Amniotic epithelial cell (primary cell): ENCODE measurements around the gene CDK2AP2.

Experiments
- DNase-seq: peaks from one replicate; pipeline ENCODE4 v3.0.0-alpha.2; 2010; ENCODE audit warnings: low read depth

CDK2AP2 gene

GRCh38 chr11:67503119-67504004 is 4.6 kb downstream of the CDK2AP2 start:
- no peak for DNase-seq

- DNase-seq = no peak
These were observed 5.5 kb downstream of the CDK2AP2 start for GRCh38 chr11:67502328-67502979.

GRCh38 chr11:67501854-67502253 is 6.1 kb downstream of the CDK2AP2 start:
- DNase-seq = no peak

- no peak for DNase-seq
These were observed 6.9 kb downstream of the CDK2AP2 start for GRCh38 chr11:67500831-67501715.

- DNase-seq = no peak
These were observed 7.5 kb downstream of the CDK2AP2 start for GRCh38 chr11:67500484-67500821.

- no peak for DNase-seq
These were observed 8.0 kb downstream of the CDK2AP2 start for GRCh38 chr11:67499808-67500483.

GRCh38 chr11:67498544-67498972 is 9.4 kb downstream of the CDK2AP2 start:
- no peak for DNase-seq

- no peak for DNase-seq
These were observed 10.2 kb downstream of the CDK2AP2 start for GRCh38 chr11:67497656-67498291.

- DNase-seq = no peak
These were observed 11.8 kb downstream of the CDK2AP2 start for GRCh38 chr11:67496113-67496512.

- no peak for DNase-seq
These were observed 12.5 kb downstream of the CDK2AP2 start for GRCh38 chr11:67495234-67496005.

- DNase-seq = no peak
These were observed 13.4 kb downstream of the CDK2AP2 start for GRCh38 chr11:67494371-67495233.

GRCh38 chr11:67493548-67494370 is 14.2 kb downstream of the CDK2AP2 start:
- DNase-seq = no peak

GRCh38 chr11:67492801-67493547 is 15.0 kb downstream of the CDK2AP2 start:
- no peak for DNase-seq

GRCh38 chr11:67492069-67492727 is 15.8 kb downstream of the CDK2AP2 start:
- no peak for DNase-seq

GRCh38 chr11:67491276-67492068 is 16.5 kb downstream of the CDK2AP2 start:
- DNase-seq = no peak

GRCh38 chr11:67490727-67491065 is 17.3 kb downstream of the CDK2AP2 start:
- no peak for DNase-seq
